IMR-90 (cell line): ENCODE measurements around the gene PRKCA. TPM values are rescaled to one million over a fixed set of nuclear protein-coding genes. Genes with fewer than 3 reads are reported as not detected.

ENCODE experiments used
- ATAC-seq: fragments of 200-7000 bp; cut with Tn5 transposase; 2 replicates; pipeline ENCODE4 v1.9.1; 2020; ENCODE audit warnings: low read depth, mild to moderate bottlenecking, moderate library complexity
- BruUV-seq: library from RNA; stranded (reverse); fragments of 400-500 nt; replicated peaks from 2 replicates; lab custom pipeline; 2021; lab: Mats Ljungman, UMichigan
- CTCF ChIA-PET: fragments of 300-600 bp; formaldehyde crosslinking; extraction: SDS; loops from one replicate; lab custom pipeline; 2021; ENCODE audit warnings: antibody characterized with exemption; lab: Yijun Ruan, JAX
- POLR2A ChIA-PET: fragments of 300-600 bp; sonication (Branson Sonifier 250); formaldehyde crosslinking; loops from one replicate; lab custom pipeline; 2022; ENCODE audit warnings: antibody characterized with exemption; ENCODE audit not compliant: unreplicated experiment; lab: Charles Lee
- DNase-seq: peaks from one replicate; pipeline ENCODE4 v3.0.0; 2013
- H2AFZ ChIP-seq: replicated peaks from 2 replicates; pipeline ENCODE3; 2013; ENCODE audit warnings: low read length, mild to moderate bottlenecking; ENCODE audit not compliant: poor library complexity
- H2AK5ac ChIP-seq: 2 replicates; pipeline ENCODE4 v1.6.1; 2013; ENCODE audit warnings: low read depth, low read length, inconsistent platforms
- H2AK9ac ChIP-seq: replicated peaks from 2 replicates; pipeline ENCODE3; 2013; ENCODE audit warnings: mild to moderate bottlenecking, low read depth, low read length, moderate library complexity; ENCODE audit not compliant: poor library complexity
- H2BK120ac ChIP-seq: 2 replicates; pipeline ENCODE4 v1.6.1; 2013; ENCODE audit warnings: low read depth, low read length, inconsistent platforms
- H2BK15ac ChIP-seq: 3 replicates; pipeline ENCODE4 v1.6.1; 2013; ENCODE audit warnings: low read depth, low read length, inconsistent platforms
- H2BK20ac ChIP-seq: 2 replicates; pipeline ENCODE4 v1.6.1; 2013; ENCODE audit warnings: low read depth, mild to moderate bottlenecking, inconsistent platforms, low read length, moderate library complexity
- H2BK5ac ChIP-seq: 2 replicates; pipeline ENCODE4 v1.6.1; 2013; ENCODE audit warnings: mild to moderate bottlenecking, low read depth, low read length, inconsistent platforms; ENCODE audit not compliant: poor library complexity, severe bottlenecking
- H3K14ac ChIP-seq: replicated peaks from 2 replicates; pipeline ENCODE4 v1.6.1; 2013; ENCODE audit warnings: low read depth, low read length, inconsistent platforms
- H3K18ac ChIP-seq: 2 replicates; pipeline ENCODE4 v1.6.1; 2013; ENCODE audit warnings: low read depth, low read length, control low read depth
- H3K23ac ChIP-seq: 2 replicates; pipeline ENCODE4 v1.6.1; 2013; ENCODE audit warnings: low read depth, low read length, inconsistent platforms
- H3K27ac ChIP-seq: 2 replicates; pipeline ENCODE4 v1.5.1; 2013; ENCODE audit warnings: mild to moderate bottlenecking, control low read depth, low read length; ENCODE audit not compliant: insufficient read depth
- H3K27me3 ChIP-seq: 2 replicates; pipeline ENCODE4 v1.6.1; 2013; ENCODE audit warnings: low read length; ENCODE audit not compliant: control insufficient read depth, insufficient read depth
- H3K36me3 ChIP-seq: 2 replicates; pipeline ENCODE4 v1.6.1; 2013; ENCODE audit warnings: low read length, mixed read lengths; ENCODE audit not compliant: control insufficient read depth, insufficient read depth
- H3K4ac ChIP-seq: 2 replicates; pipeline ENCODE4 v1.6.1; 2013; ENCODE audit warnings: low read depth, low read length, inconsistent platforms
- H3K4me1 ChIP-seq: 2 replicates; pipeline ENCODE4 v1.6.1; 2013; ENCODE audit warnings: low read length, mixed read lengths; ENCODE audit not compliant: control insufficient read depth, insufficient read depth
- H3K4me2 ChIP-seq: 2 replicates; pipeline ENCODE4 v1.6.1; 2013; ENCODE audit warnings: low read depth, mild to moderate bottlenecking, control low read depth, low read length, moderate library complexity
- H3K4me3 ChIP-seq: 2 replicates; pipeline ENCODE4 v1.5.1; 2013; ENCODE audit warnings: low read depth, mild to moderate bottlenecking, control low read depth, low read length, moderate library complexity; ENCODE audit not compliant: insufficient read depth
- H3K56ac ChIP-seq: 2 replicates; pipeline ENCODE4 v1.6.1; 2013; ENCODE audit warnings: low read length, inconsistent platforms; ENCODE audit not compliant: insufficient read depth; ENCODE audit errors: extremely low read depth
- H3K79me1 ChIP-seq, 2 experiments: 2 replicates each; pipeline ENCODE4 v1.6.1; 2013; ENCODE audit warnings: low read length in 2 of 2, inconsistent platforms in 1 of 2, low read depth in 1 of 2
- H3K9ac ChIP-seq: 2 replicates; pipeline ENCODE4 v1.6.1; 2013; ENCODE audit warnings: low read depth, low read length, control low read depth
- H3K9me1 ChIP-seq: 2 replicates; pipeline ENCODE4 v1.6.1; 2013; ENCODE audit warnings: low read length, inconsistent platforms; ENCODE audit not compliant: insufficient read depth
- H3K9me3 ChIP-seq: 2 replicates; pipeline ENCODE4 v1.6.1; 2013; ENCODE audit warnings: low read length; ENCODE audit not compliant: control insufficient read depth, insufficient read depth
- H4K20me1 ChIP-seq: 2 replicates; pipeline ENCODE4 v1.6.1; 2013; ENCODE audit warnings: low read length, inconsistent platforms; ENCODE audit not compliant: insufficient read depth
- H4K5ac ChIP-seq: 2 replicates; pipeline ENCODE4 v1.6.1; 2013; ENCODE audit warnings: mild to moderate bottlenecking, low read depth, low read length, control low read depth
- H4K8ac ChIP-seq, 2 experiments: 2 replicates each; pipeline ENCODE4 v1.6.1; 2013; ENCODE audit warnings: low read depth in 2 of 2, low read length in 2 of 2, control low read depth in 1 of 2, inconsistent platforms in 1 of 2
- H4K91ac ChIP-seq: 2 replicates; pipeline ENCODE4 v1.6.1; 2013; ENCODE audit warnings: low read depth, low read length, inconsistent platforms; ENCODE audit not compliant: insufficient read depth
- CHD1 ChIP-seq: IDR thresholded peaks from 2 replicates; pipeline ENCODE4 v1.6.1; 2012; ENCODE audit warnings: low read depth, low read length, improper control_type of control experiment
- ELK1 ChIP-seq: fragments of 150-350 bp; IDR thresholded peaks from 2 replicates; pipeline ENCODE4 v1.6.1; 2016; ENCODE audit warnings: low read depth, mild to moderate bottlenecking, low read length, moderate library complexity, borderline replicate concordance
- FOS ChIP-seq: fragments of 150-350 bp; IDR thresholded peaks from 2 replicates; pipeline ENCODE4 v1.6.1; 2016; ENCODE audit warnings: low read depth, low read length
- RAD21 ChIP-seq: IDR thresholded peaks from 2 replicates; pipeline ENCODE4 v1.6.1; 2012; ENCODE audit warnings: low read length, improper control_type of control experiment
- USF2 ChIP-seq: fragments of 150-350 bp; IDR thresholded peaks from 2 replicates; pipeline ENCODE4 v1.6.1; 2017; ENCODE audit warnings: mild to moderate bottlenecking, antibody characterized with exemption, low read length, low read depth
- WGBS, 2 experiments: methylation state at CpG; one replicate each; pipeline versions ENCODE4 v1.1.5 to v1.1.7; 2013; ENCODE audit warnings: missing lambda C conversion rate in 2 of 2; ENCODE audit not compliant: insufficient read length in 1 of 2; ENCODE audit errors: extremely low coverage in 2 of 2; 5-methylcytosine and 5-hydroxymethylcytosine counted together
- dilution Hi-C: fragments of 300-500 bp; cut with HindIII; formaldehyde crosslinking; loops from one replicate; pipeline ENCODE4 v1.14.3; 2018; ENCODE audit warnings: low sequenced_read_pairs; ENCODE audit not compliant: unreplicated experiment
- in situ Hi-C: fragments of 300-500 bp; cut with MboI; formaldehyde crosslinking; loops from 3 replicates; pipeline ENCODE4 v1.14.3; 2019; ENCODE audit warnings: low sequenced_read_pairs, inconsistent platforms, mixed read lengths
- intact Hi-C: fragments of 100-400 bp; cut with micrococcal nuclease; formaldehyde crosslinking; loops from 2 replicates; pipeline ENCODE4 v1.10.0; 2022
- polyA plus RNA-seq, 3 experiments: library from polyadenylated mRNA; depleted of rRNA; stranded (reverse); fragments of >200 nt; gene quantifications; 2 replicates each; pipeline ENCODE4 v1.2.3, GENCODE V29; 2012; ENCODE audit warnings: low replicate concordance in 1 of 3
- total RNA-seq: library from RNA; depleted of rRNA; stranded (reverse); fragments of >200 nt; gene quantifications from 2 replicates; pipeline ENCODE4 v1.2.3, GENCODE V29; 2012

Gene PRKCA
- total and polyA plus RNA-seq, 2 of the 4 experiments (the other 2 are of a cell fraction): 31.0 to 46.0 TPM

- Histone ChIP-seq H3K4ac (peak overlapping the region; percentile 64), H3K9ac (no peak overlapping the region; the same call in 1 of the 2 replicates), H3K27ac (peak overlapping the region; percentile 19; the same call in 1 of the 2 replicates), H3K4me1 (peaks cover 14% of the 10 kb centered on the region), H3K14ac (peak overlapping the region; percentile 73; the same call in 1 of the 2 replicates), H3K18ac (peak overlapping the region; percentile 28; the same call in 1 of the 2 replicates), H4K91ac (no peak overlapping the region), H3K27me3 (no peaks in the 10 kb centered on the region), H3K36me3 (no peaks in the 10 kb centered on the region), H2BK120ac (peak overlapping the region; percentile 50; the same call in 1 of the 2 replicates), H2BK20ac (peak overlapping the region; percentile 30; the same call in 1 of the 2 replicates), H2AK5ac (peak overlapping the region; percentile 58; the same call in 1 of the 2 replicates), H3K4me2 (no peak overlapping the region; the same call in 1 of the 2 replicates), H3K4me3 (no peak overlapping the region), H4K20me1 (peaks cover 32% of the 10 kb centered on the region; the same call in 1 of the 2 replicates), H2AK9ac (no peak overlapping the region), H4K8ac (0 out of 4 replicates have a peak overlapping the region, but pooled peaks of 1 of the 2 experiments have one; percentile 12), H4K5ac (no peak overlapping the region), H3K79me1 (peaks cover 37 to 75% of the 10 kb centered on the region in 2 experiments), H3K9me3 (no peaks in the 10 kb centered on the region), H3K23ac (peak overlapping the region; percentile 10; the same call in 1 of the 2 replicates), H2BK15ac (peak overlapping the region; percentile 17; the same call in 1 of the 3 replicates), H2BK5ac (no peak overlapping the region), H3K56ac (no peak overlapping the region), H3K9me1 (peaks cover 28% of the 10 kb centered on the region), H2AFZ (no peak overlapping the region)
- ChIA-PET POLR2A (no interaction called here), CTCF (no interaction called here)
- DNase-seq (peak; percentile 89), ATAC-seq (peak; percentile 95)
- dilution Hi-C loops (no loop called here), in situ Hi-C loops (no loop called here), intact Hi-C loops (no loop called here)
- WGBS, 2 experiments: no CpG with 5 or more reads among the region's 4 CpGs
- TF ChIP-seq FOS (peak; percentile 91), CHD1 (no peak), RAD21 (peak; percentile 9; the same call in 1 of the 2 replicates), ELK1 (no peak), USF2 (no peak)
- no TSS peak for BruUV-seq
Measured at GRCh38 chr17:66348584-66349165, 46.3 kb downstream of the PRKCA start.
